Thoracic aorta (tissue), 2 donors: ENCODE data around the gene CHIT1. TPM values are rescaled to one million over a fixed set of nuclear protein-coding genes. Genes with fewer than 3 reads are reported as not detected.

Source experiments
- ATAC-seq: fragments of 150-250 bp; one replicate; pipeline ENCODE4 v1.8.0; 2017; ENCODE audit warnings: low read depth; ENCODE audit not compliant: insufficient number of reproducible peaks, low FRiP score
- DNase-seq: peaks from one replicate; pipeline ENCODE4 v3.0.0-alpha.2; 2020; ENCODE audit warnings: low spot score
- H3K27ac ChIP-seq, 2 donors: fragments of 200-600 bp; sonication (generic); 1 replicate in 1 of 2; 2 replicates in 1 of 2; pipeline ENCODE4 v1.5.1; 2016; ENCODE audit warnings: mild to moderate bottlenecking in 2 of 2, moderate library complexity in 2 of 2
- H3K27me3 ChIP-seq: fragments of 200-600 bp; sonication (generic); replicated peaks from 2 replicates; pipeline ENCODE4 v1.6.0; 2016; ENCODE audit warnings: mild to moderate bottlenecking; ENCODE audit not compliant: insufficient read depth
- H3K36me3 ChIP-seq: fragments of 200-600 bp; sonication (generic); one replicate; pipeline ENCODE4 v1.5.1; 2016
- H3K4me1 ChIP-seq, 2 donors: fragments of 200-600 bp; sonication (generic); 1 replicate in 1 of 2; 2 replicates in 1 of 2; pipeline versions ENCODE4 v1.5.1 to v1.6.0; 2016; ENCODE audit warnings: low read depth in 2 of 2, mild to moderate bottlenecking in 1 of 2; ENCODE audit not compliant: control insufficient read depth in 1 of 2
- H3K4me3 ChIP-seq: fragments of 200-600 bp; sonication (generic); 2 replicates; pipeline ENCODE4 v1.5.1; 2016; ENCODE audit warnings: mild to moderate bottlenecking
- H3K9me3 ChIP-seq: fragments of 200-600 bp; sonication (generic); 2 replicates; pipeline ENCODE4 v1.5.1; 2016
- CTCF ChIP-seq: fragments of 200-600 bp; sonication (generic); IDR thresholded peaks from one replicate; pipeline ENCODE4 v1.5.1; 2019; ENCODE audit warnings: antibody characterized with exemption
- total RNA-seq, 2 donors: library from RNA; depleted of rRNA; stranded (reverse); fragments of >200 nt; gene quantifications; one replicate each; pipeline versions ENCODE4 v1.1.0 to v1.2.3, GENCODE V29; 2016

CHIT1 gene
- total RNA-seq, 2 donors from 2014 or later = 0.14 to 0.41 TPM

GRCh38 chr1:203171341-203172183, 57.9 kb downstream of the CHIT1 start:
- ATAC-seq (no peak), DNase-seq (no peak)
- no peaks in the 10 kb centered on the region for H3K36me3 ChIP-seq
- no peak for TF ChIP-seq CTCF
- no peaks in the 10 kb centered on the region for H3K27me3 ChIP-seq
- H3K9me3 ChIP-seq = no peaks in the 10 kb centered on the region
- no peak overlapping the region for H3K4me3 ChIP-seq
- H3K4me1 ChIP-seq = no peaks in the 10 kb centered on the region
- H3K27ac ChIP-seq = no peak overlapping the region

- Histone ChIP-seq H3K27ac (no peak overlapping the region), H3K4me3 (no peak overlapping the region), H3K4me1 (no peaks in the 10 kb centered on the region), H3K27me3 (no peaks in the 10 kb centered on the region), H3K36me3 (no peaks in the 10 kb centered on the region), H3K9me3 (no peaks in the 10 kb centered on the region)
- no peak for TF ChIP-seq CTCF
- ATAC-seq (no peak), DNase-seq (no peak)
Measured at GRCh38 chr1:203170625-203171330, 58.7 kb downstream of the CHIT1 start.

- TF ChIP-seq CTCF = no peak
- H3K27ac ChIP-seq = no peak overlapping the region
- no peaks in the 10 kb centered on the region for H3K27me3 ChIP-seq
- DNase-seq (no peak), ATAC-seq (no peak)
- no peaks in the 10 kb centered on the region for H3K36me3 ChIP-seq
- no peaks in the 10 kb centered on the region for H3K4me1 ChIP-seq
- no peaks in the 10 kb centered on the region for H3K9me3 ChIP-seq
- no peak overlapping the region for H3K4me3 ChIP-seq
Measured at GRCh38 chr1:203169770-203170520, 59.5 kb downstream of the CHIT1 start.

- H3K27ac ChIP-seq = no peak overlapping the region
- DNase-seq = no peak
- ATAC-seq = no peak
- no peaks in the 10 kb centered on the region for H3K36me3 ChIP-seq
- no peak overlapping the region for H3K4me3 ChIP-seq
- H3K4me1 ChIP-seq = no peaks in the 10 kb centered on the region
- no peak for TF ChIP-seq CTCF
- no peaks in the 10 kb centered on the region for H3K27me3 ChIP-seq
- no peaks in the 10 kb centered on the region for H3K9me3 ChIP-seq
Measured at GRCh38 chr1:203168991-203169390, 60.5 kb downstream of the CHIT1 start.

GRCh38 chr1:203168256-203168786, 61.2 kb downstream of the CHIT1 start:
- TF ChIP-seq CTCF = no peak
- Histone ChIP-seq H3K27ac (no peak overlapping the region), H3K4me1 (no peaks in the 10 kb centered on the region), H3K27me3 (no peaks in the 10 kb centered on the region), H3K9me3 (no peaks in the 10 kb centered on the region), H3K4me3 (no peak overlapping the region), H3K36me3 (no peaks in the 10 kb centered on the region)
- ATAC-seq (no peak), DNase-seq (no peak)
